Cardiac fibroblast (primary cell): ENCODE results near the gene USP43.

ENCODE experiments used
- DNase-seq, 2 donors: peaks; one replicate each; pipeline versions ENCODE4 v3.0.0 to v3.0.0-alpha.2; 2010; ENCODE audit warnings: low read depth in 2 of 2
- H3K4me3 ChIP-seq, 2 donors: replicated peaks in 1 of 2; 1 replicate in 1 of 2; 2 replicates in 1 of 2; pipeline ENCODE4 v1.5.1; 2011; ENCODE audit warnings: low read depth in 2 of 2, low read length in 2 of 2, mild to moderate bottlenecking in 2 of 2, moderate library complexity in 1 of 2
- CTCF ChIP-seq: IDR thresholded peaks from one replicate; pipeline ENCODE4 v1.5.1; 2011; ENCODE audit warnings: low read depth, mild to moderate bottlenecking, low read length, inconsistent platforms

The USP43 gene

GRCh38 chr17:9693755-9694154 lies 48.4 kb downstream of the USP43 start:
- DNase-seq = no peak
- TF ChIP-seq CTCF = no peak
- H3K4me3 ChIP-seq = no peak overlapping the region

- DNase-seq = no peak
- H3K4me3 ChIP-seq = no peak overlapping the region
- no peak for TF ChIP-seq CTCF
Measured at GRCh38 chr17:9696279-9697044, 51.1 kb downstream of the USP43 start.

- no peak for DNase-seq
- no peak for TF ChIP-seq CTCF
- no peak overlapping the region for H3K4me3 ChIP-seq
Measured at GRCh38 chr17:9700136-9700535, 54.8 kb downstream of the USP43 start.

- TF ChIP-seq CTCF = no peak
- H3K4me3 ChIP-seq = no peak overlapping the region
- no peak for DNase-seq
Measured at GRCh38 chr17:9700754-9701476, 55.6 kb downstream of the USP43 start.

- H3K4me3 ChIP-seq = no peak overlapping the region
- no peak for TF ChIP-seq CTCF
- no peak for DNase-seq
Measured at GRCh38 chr17:9702482-9702881, 57.2 kb downstream of the USP43 start.

- H3K4me3 ChIP-seq = no peak overlapping the region
- no peak for DNase-seq
- no peak for TF ChIP-seq CTCF
Measured at GRCh38 chr17:9702914-9703780, 57.8 kb downstream of the USP43 start.
